HEK293 (cell line): Measurements from ENCODE around the gene NDST3.

Experiments
- CTCF ChIA-PET: fragments of 350-600 bp; formaldehyde crosslinking; extraction: SDS; loops from one replicate; lab custom pipeline; 2021; ENCODE audit warnings: antibody characterized with exemption; lab: Yijun Ruan, JAX
- POLR2A ChIA-PET: fragments of 300-600 bp; formaldehyde crosslinking; extraction: SDS; loops from one replicate; lab custom pipeline; 2020; ENCODE audit warnings: antibody characterized with exemption, inconsistent platforms; lab: Yijun Ruan, JAX
- H3K27ac ChIP-seq: fragments of 200-500 bp; sonication (Bioruptor generic); 2 replicates; pipeline ENCODE4 v1.5.1; 2014; ENCODE audit warnings: low read depth, low read length, control low read depth, inconsistent platforms; ENCODE audit errors: extremely low read depth
- H3K36me3 ChIP-seq, 2 experiments: fragments of 200-500 bp in 1 of 2; sonication (Bioruptor generic) in 1 of 2; 1 replicate in 1 of 2; 2 replicates in 1 of 2; pipeline ENCODE4 v1.5.1; 2014 to 2017; ENCODE audit warnings: inconsistent platforms in 2 of 2, low read length in 2 of 2; ENCODE audit not compliant: control insufficient read depth in 2 of 2, insufficient read depth in 1 of 2
- H3K4me1 ChIP-seq: fragments of 200-500 bp; sonication (Bioruptor generic); 2 replicates; pipeline ENCODE4 v1.5.1; 2014; ENCODE audit warnings: mild to moderate bottlenecking, low read length, inconsistent platforms; ENCODE audit not compliant: control insufficient read depth, insufficient read depth
- H3K4me3 ChIP-seq: 2 replicates; pipeline ENCODE4 v1.5.1; 2011; ENCODE audit warnings: low read depth, mild to moderate bottlenecking, control low read depth, low read length, moderate library complexity
- H3K9me3 ChIP-seq: fragments of 200-500 bp; sonication (Bioruptor generic); 2 replicates; pipeline ENCODE4 v1.5.1; 2014; ENCODE audit warnings: low read depth, low read length, inconsistent platforms; ENCODE audit not compliant: control insufficient read depth, insufficient read depth
- AEBP2 ChIP-seq: fragments of 450-650 bp; formaldehyde crosslinking; IDR thresholded peaks from 2 replicates; pipeline ENCODE4 v1.5.1; 2016; ENCODE audit warnings: missing biosample characterization, missing genetic modification characterization, borderline replicate concordance
- ELK4 ChIP-seq: IDR thresholded peaks from 2 replicates; pipeline ENCODE4 v1.6.1; 2011; ENCODE audit warnings: mild to moderate bottlenecking, low read depth, low read length, borderline replicate concordance
- KLF8 ChIP-seq: fragments of 450-650 bp; formaldehyde crosslinking; IDR thresholded peaks from 2 replicates; pipeline ENCODE4 v1.5.1; 2016; ENCODE audit warnings: missing biosample characterization, missing genetic modification characterization
- PRDM4 ChIP-seq: fragments of 450-650 bp; formaldehyde crosslinking; IDR thresholded peaks from 2 replicates; pipeline ENCODE4 v1.5.1; 2017; ENCODE audit warnings: missing biosample characterization, missing genetic modification characterization
- SP3 ChIP-seq: fragments of 450-650 bp; formaldehyde crosslinking; IDR thresholded peaks from 2 replicates; pipeline ENCODE4 v1.5.1; 2016; ENCODE audit warnings: missing biosample characterization, missing genetic modification characterization
- ZBTB6 ChIP-seq: fragments of 450-650 bp; formaldehyde crosslinking; IDR thresholded peaks from 2 replicates; pipeline ENCODE4 v1.5.1; 2017; ENCODE audit warnings: missing biosample characterization, missing genetic modification characterization
- ZFP41 ChIP-seq: fragments of 450-650 bp; formaldehyde crosslinking; IDR thresholded peaks from 2 replicates; pipeline ENCODE4 v1.5.1; 2016; ENCODE audit warnings: missing biosample characterization, missing genetic modification characterization, borderline replicate concordance
- ZNF18 ChIP-seq: fragments of 450-650 bp; formaldehyde crosslinking; IDR thresholded peaks from 2 replicates; pipeline ENCODE4 v1.5.1; 2016; ENCODE audit warnings: missing biosample characterization, missing genetic modification characterization
- ZNF214 ChIP-seq: fragments of 450-650 bp; formaldehyde crosslinking; IDR thresholded peaks from 2 replicates; pipeline ENCODE4 v1.5.1; 2017; ENCODE audit warnings: missing biosample characterization, mild to moderate bottlenecking, missing genetic modification characterization, borderline replicate concordance
- ZNF335 ChIP-seq: fragments of 450-650 bp; formaldehyde crosslinking; conservative IDR thresholded peaks from 2 replicates; pipeline ENCODE4 v1.5.1; 2016; ENCODE audit warnings: missing biosample characterization, missing genetic modification characterization
- ZNF394 ChIP-seq: fragments of 450-650 bp; formaldehyde crosslinking; IDR thresholded peaks from 2 replicates; pipeline ENCODE4 v1.5.1; 2016; ENCODE audit warnings: missing biosample characterization, missing genetic modification characterization, mild to moderate bottlenecking, moderate library complexity, borderline replicate concordance
- ZNF580 ChIP-seq: fragments of 450-650 bp; formaldehyde crosslinking; IDR thresholded peaks from 2 replicates; pipeline ENCODE4 v1.5.1; 2016; ENCODE audit warnings: missing biosample characterization, missing genetic modification characterization
- ZNF785 ChIP-seq: fragments of 450-650 bp; formaldehyde crosslinking; IDR thresholded peaks from 2 replicates; pipeline ENCODE4 v1.5.1; 2016; ENCODE audit warnings: missing biosample characterization, missing genetic modification characterization

The NDST3 gene

GRCh38 chr4:118215826-118216225 is 181.5 kb downstream of the NDST3 start:
- ChIA-PET POLR2A (no interaction called here), CTCF (no interaction called here)
- no peaks in the 10 kb centered on the region for H3K9me3 ChIP-seq
- H3K36me3 ChIP-seq, result no peaks in the 10 kb centered on the region
- no peak overlapping the region for H3K27ac ChIP-seq
- H3K4me3 ChIP-seq, result no peak overlapping the region
- no peak for TF ChIP-seq ZNF785 (tag by site-specific recombination)
- TF ChIP-seq AEBP2 (tag by site-specific recombination), result no peak
- no peak for TF ChIP-seq ELK4
- no peak for TF ChIP-seq ZNF335
- TF ChIP-seq ZBTB6 (tag by site-specific recombination), result no peak
- no peak for TF ChIP-seq KLF8 (tag by site-specific recombination)
- TF ChIP-seq, all 188 proteins: peak for 0
- H3K4me1 ChIP-seq, result no peaks in the 10 kb centered on the region

- Histone ChIP-seq H3K9me3 (no peaks in the 10 kb centered on the region), H3K36me3 (no peaks in the 10 kb centered on the region)
- CTCF ChIA-PET, result interaction anchor here (0.6 kb wide), 1 partner anchor 37 kb away, joined by 3 read pairs; no protein-coding TSS in a partner anchor
- TF ChIP-seq ZNF580 (tag by site-specific recombination) (no peak), SP3 (tag by site-specific recombination) (no peak), PRDM4 (tag by site-specific recombination) (no peak), ZNF214 (tag by site-specific recombination) (no peak), ZNF18 (no peak), ZNF394 (tag by site-specific recombination) (no peak), ZFP41 (no peak)
- TF ChIP-seq, all 188 proteins: peak for 0
- Histone ChIP-seq H3K27ac (no peak overlapping the region), H3K4me1 (no peaks in the 10 kb centered on the region), H3K4me3 (no peak overlapping the region)
- POLR2A ChIA-PET, result no interaction called here
Observed at GRCh38 chr4:118221227-118221800, 187.0 kb downstream of the NDST3 start.
